Measurements from ENCODE around the gene RAB31.
"Not testable (repeated sequence)": the region's sequence is repeated elsewhere in the genome, so short reads cannot be mapped to it uniquely, and the experiment has no call there.

DNA sequence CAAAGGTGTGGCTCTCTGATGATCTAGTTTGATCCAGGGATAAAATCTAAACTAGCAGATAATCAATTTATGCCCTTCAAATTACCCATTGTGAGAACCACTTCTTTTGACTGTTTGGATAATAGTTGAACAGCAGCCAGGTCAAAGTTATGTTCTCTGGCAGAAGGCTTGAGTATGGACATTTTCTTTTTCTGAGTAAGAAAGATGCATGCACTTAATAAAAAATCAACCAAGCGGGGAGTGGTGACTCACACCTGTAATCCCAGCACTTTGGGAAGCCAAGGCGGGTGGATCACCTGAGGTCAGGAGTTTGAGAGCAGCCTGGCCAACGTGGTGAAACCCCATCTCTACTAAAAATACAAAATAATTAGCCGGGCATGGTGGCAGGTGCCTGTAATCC is 183.4 kb downstream of the RAB31 start:
- TF ChIP-seq, protein P1, sequence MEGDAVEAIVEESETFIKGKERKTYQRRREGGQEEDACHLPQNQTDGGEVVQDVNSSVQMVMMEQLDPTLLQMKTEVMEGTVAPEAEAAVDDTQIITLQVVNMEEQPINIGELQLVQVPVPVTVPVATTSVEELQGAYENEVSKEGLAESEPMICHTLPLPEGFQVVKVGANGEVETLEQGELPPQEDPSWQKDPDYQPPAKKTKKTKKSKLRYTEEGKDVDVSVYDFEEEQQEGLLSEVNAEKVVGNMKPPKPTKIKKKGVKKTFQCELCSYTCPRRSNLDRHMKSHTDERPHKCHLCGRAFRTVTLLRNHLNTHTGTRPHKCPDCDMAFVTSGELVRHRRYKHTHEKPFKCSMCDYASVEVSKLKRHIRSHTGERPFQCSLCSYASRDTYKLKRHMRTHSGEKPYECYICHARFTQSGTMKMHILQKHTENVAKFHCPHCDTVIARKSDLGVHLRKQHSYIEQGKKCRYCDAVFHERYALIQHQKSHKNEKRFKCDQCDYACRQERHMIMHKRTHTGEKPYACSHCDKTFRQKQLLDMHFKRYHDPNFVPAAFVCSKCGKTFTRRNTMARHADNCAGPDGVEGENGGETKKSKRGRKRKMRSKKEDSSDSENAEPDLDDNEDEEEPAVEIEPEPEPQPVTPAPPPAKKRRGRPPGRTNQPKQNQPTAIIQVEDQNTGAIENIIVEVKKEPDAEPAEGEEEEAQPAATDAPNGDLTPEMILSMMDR (IDR thresholded peaks at IDR 0.05): not testable (repeated sequence)
- not testable (repeated sequence) for TF ChIP-seq POLR2A (IDR thresholded peaks at IDR 0.05)
